ENCODE measurements around the gene PRDM16.

Gene PRDM16

DNA sequence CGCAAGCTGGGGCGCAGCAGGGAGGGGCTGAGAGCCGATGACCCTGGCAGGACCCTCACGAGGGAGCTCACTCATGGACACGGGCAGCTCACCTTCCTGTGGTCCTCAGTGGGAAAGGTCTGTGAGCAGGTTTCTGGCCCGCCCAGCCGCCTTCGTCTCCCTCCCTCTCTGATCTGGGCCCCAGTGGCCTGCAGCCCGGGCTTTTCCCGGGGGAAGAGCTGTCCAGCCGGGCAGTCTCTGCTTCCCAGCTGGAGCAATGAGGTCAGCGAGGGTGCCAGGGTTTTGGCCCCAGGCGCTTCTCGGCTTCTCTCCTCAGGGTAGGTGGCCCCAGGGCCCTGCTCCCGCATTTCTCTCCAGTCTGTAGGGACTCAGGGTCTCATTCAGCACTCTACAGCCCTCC is 363.3 kb downstream of the PRDM16 start:
- DNase-seq (ENCODE audit: low spot score) = no peak

- no peak for DNase-seq (ENCODE audit: low spot score)
Observed at GRCh38 chr1:3433076-3433475, 364.1 kb downstream of the PRDM16 start.

DNA sequence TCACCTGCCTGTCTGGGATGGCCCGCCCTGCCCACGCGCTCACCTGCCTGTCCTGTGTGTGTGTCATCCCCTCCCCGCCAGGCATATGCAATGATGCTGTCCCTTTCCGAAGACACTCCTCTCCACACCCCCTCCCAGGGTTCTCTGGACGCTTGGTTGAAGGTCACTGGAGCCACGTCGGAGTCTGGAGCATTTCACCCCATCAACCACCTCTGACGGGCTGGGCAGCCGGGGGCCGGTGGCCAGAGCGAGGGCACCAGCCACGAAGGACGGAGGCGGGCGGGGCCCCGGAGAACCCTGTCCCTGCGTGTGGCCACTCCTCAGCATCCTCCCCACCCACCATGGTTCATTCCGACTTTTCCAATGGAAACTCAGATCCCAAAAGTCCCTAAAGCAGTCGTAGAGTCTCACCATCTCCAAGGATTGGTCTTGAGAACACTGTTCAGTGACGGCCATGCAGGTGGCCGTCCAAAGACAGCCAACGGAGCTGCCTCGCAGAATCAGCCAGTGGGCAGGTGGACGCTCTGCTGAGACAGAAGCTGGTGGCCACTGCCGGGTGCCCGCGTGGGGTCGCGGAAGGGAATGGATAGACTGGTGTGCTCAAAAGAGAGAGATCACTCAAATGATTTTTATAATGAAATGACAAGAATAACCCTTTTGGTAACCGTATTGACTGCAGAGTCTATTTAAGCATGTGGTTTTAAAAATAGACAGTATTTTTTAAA is 364.8 kb downstream of the PRDM16 start:
- no peak for DNase-seq (ENCODE audit: low spot score)

DNA sequence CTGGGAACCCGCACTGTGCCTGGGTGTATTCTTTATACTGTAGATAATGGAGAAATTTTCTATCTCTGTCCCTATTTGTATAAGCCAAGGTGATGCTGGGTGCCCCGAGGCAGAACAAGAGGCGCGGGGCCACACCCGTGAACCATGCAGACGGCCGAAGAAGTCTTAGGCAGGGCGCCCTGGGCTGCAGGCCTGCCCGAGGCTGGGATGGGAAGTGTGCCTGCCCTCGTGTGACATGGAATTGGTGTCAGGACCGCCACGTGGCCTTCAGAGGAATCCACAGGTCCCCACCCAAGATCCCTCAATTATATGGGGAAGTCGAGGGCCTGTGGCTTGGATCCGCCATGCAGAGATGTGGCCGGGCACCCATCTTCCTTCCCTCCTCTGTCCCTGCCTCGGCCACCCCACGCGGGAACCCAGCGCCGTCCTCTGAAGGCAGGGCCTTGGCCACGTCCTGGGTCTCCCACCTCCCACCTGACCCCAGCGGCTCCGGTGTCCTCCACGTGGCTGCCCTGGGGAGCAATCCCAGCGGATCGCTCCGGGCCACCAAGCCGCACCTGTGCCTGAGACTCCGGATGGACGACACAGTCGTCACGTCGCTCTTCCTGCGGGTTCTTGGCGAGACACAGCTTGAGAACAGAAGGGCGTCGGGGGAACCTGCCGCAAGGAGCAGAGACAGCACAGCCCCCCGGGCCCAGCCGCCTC is 365.6 kb downstream of the PRDM16 start:
- no peak for DNase-seq (ENCODE audit: low spot score)

DNA sequence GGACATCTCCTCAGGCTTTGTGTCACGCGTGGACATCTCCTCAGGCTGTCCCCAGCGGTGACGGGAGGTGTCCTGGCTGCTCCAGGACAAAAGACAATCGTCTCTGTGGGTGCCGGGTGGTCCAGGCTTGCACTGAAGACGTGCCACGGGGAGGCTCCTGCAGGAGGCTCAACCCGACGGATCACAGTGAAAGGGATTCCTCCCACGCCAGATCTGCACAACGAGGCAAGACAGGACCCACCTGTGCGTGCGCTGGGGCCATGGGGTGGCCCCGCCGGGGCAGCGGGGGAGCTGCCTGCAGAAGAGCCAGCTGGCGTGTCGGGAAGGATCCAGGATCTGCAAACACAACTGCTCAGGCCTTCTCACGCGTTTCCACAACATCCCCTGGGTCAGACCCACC is 366.7 kb downstream of the PRDM16 start:
- no peak for DNase-seq (ENCODE audit: low spot score)

DNA sequence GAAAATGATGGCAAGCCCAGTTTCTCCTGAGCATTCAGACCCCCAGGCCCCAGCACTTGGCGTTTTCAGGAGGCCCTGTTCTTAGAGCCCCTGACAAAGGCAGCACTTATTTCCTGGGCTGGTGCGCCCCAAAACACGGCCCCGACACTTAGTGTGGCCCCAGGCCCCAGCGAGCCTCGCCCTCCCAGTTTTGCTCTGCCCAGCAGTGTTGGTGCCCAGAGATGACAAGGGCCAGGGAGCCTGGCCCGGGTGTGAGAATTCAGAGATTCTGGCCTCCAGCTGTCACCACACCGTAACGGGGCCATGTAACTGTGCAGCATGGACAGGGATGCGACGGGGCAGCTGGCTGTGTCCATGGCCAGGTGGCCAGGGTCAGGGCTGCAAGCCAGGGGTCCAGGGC is 367.4 kb downstream of the PRDM16 start:
- DNase-seq (ENCODE audit: low spot score) = no peak

DNA sequence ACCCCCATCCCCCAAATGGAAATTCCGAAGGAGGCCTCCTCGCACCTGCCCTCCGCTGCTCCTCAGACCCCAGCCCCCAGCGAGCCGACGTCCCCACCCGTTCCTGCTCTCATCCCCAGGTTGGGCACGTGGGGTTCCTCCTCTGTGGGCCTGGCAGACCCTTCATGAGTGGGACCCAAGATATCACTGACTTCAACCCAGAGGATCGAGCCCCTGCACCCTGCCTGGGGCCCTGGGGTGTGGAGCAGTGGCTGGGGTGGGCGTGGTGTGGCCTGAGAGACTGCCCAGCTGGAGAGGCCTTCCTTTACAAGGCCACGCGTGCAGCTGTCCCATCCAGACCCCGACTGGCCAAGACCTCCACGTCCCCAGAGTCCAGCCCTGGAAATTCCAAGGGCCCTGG is 367.9 kb downstream of the PRDM16 start:
- DNase-seq (ENCODE audit: low spot score) = no peak

GRCh38 chr1:3438661-3439180 is 369.7 kb downstream of the PRDM16 start:
- DNase-seq (ENCODE audit: low spot score) = no peak

DNA sequence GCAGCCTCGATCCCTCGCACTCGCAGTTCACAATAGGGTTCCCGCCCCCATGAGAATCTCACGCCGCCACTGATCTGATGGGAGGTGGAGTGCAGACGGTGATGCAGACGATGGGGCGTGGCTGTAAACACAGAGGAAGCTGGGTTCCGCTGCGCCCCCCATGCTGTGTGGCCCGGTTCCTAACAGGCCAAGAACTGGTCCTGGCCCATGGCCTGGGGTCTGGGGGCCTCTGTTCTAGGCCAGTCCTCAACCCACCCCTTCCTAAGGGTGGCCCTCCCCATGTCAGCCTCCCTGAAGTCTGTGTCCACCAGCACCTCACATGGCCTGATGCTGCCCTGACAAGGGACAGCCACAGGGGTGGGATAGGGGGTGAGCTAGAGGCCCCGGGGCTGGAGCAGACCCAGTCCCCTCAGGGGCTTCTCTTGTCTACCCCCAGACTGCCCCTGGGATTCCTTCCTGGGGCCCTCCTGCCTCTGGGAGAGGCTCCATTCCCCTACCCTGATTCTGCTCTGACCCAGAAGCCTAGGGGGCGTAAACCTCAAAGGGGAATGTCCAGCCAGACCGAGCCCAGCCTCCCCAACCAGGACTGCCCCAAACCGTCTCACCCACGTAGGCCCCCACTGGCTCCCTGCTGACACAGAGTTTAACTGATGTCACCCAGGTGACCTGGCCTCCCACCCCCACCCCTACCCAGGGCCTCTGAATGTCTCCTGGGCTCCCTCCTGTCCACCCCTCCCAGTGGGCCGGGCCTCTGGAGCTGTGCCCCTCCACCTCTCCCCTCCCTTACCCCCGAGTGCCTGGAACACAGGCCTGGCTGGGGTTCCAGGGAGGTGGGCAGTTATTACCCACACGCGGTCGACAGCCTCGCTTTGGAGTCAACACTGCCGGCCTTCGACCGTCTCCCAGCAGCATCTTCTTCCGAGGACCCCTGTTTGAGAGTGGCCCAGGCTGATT is 370.6 kb downstream of the PRDM16 start:
- DNase-seq (ENCODE audit: low spot score) = no peak

GRCh38 chr1:3440300-3440681 is 371.3 kb downstream of the PRDM16 start:
- no peak for DNase-seq (ENCODE audit: low spot score)

DNA sequence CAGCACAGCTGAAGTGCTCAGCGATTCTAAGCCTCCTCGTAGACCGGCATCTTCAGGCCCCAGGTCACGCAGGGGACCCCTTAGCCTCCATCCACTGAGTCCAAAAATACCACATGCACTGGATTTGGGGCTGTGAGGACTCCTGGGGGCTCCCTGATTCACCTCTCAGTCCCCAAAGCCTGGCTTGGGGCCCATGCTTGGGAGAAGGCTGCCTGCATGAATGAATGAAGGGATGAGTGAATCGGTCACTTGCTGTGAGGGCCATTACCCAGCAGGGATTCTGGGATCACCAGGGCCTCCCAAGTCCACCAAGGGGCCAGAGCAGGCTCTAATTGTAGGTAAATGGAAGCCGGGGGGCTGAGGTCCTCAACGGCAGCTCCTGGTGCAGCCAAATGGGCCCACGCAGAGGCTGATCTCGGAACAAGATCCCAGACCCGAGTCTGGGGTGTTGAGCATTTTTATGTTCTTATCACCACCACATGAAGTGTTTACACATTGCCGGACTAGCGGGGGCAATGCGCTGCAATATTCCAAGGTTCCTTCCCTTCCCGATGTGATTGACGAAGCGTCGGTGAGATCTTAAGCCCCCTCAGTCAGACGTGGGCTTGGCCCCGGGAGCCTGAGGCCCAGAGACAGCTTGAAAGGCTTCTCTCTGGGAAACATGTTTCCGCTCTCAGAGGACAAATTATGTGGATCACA is 371.9 kb downstream of the PRDM16 start:
- no peak for DNase-seq (ENCODE audit: low spot score)

- DNase-seq (ENCODE audit: low spot score) = no peak
Observed at GRCh38 chr1:3441410-3441847, 372.4 kb downstream of the PRDM16 start.

DNA sequence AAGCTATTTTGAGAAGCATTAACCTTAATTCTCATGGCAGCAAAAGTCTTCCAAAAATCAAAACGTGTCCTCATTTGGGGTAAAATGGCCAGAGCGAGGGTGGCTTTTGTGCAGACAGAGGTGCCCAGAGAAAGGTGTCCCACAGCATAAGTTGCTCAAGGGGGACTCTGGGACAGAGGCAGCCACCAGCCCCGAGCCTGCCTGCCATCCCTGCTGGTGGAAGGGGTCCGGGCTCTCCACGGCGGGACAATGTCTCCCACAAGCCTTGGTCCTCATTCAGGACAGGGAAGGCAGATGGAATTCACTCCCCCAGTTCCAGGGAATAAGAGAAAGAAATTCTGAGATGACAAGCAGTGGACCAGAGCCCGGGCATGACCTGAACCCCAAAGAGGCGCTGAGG is 372.9 kb downstream of the PRDM16 start:
- DNase-seq (ENCODE audit: low spot score) = no peak

DNA sequence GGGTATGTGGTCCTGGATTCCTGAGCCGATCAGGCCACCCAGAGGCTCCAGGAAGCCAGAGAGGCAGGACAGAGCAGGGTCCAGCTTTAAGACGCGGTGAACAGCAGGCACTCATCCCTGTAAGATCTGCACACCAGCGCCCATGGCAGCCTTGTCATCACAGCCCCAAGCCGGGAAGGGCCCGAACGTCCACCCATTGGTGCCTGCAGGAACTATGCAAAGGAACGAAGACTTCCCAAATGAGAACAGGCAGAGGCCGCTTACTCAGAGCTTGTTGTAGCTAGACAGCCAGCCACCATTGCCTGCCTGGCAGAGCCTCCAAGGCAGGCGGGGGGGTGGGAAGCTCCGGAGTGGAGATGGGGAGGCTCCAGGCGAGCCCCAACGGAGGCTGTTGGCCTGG is 373.3 kb downstream of the PRDM16 start:
- no peak for DNase-seq (ENCODE audit: low spot score)

DNA sequence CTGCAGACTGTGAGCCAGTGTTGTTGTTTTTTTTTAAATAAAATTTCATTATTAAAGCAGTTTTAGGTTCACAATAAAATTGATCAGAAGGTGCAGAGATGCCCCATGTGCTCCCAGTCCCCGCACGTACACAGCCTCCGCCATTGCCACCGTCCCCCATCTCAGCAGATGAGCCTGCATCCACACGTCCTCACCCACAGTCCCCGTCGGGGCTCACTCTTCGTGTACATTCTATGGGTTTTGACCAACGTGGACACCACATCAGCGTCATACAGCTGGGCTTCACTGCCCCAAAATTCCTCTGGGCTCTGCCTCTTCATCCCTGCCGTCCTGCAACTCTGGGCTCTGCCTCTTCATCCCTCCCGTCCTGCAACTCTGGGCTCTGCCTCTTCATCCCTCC is 373.9 kb downstream of the PRDM16 start:
- DNase-seq (ENCODE audit: low spot score) = no peak

DNA sequence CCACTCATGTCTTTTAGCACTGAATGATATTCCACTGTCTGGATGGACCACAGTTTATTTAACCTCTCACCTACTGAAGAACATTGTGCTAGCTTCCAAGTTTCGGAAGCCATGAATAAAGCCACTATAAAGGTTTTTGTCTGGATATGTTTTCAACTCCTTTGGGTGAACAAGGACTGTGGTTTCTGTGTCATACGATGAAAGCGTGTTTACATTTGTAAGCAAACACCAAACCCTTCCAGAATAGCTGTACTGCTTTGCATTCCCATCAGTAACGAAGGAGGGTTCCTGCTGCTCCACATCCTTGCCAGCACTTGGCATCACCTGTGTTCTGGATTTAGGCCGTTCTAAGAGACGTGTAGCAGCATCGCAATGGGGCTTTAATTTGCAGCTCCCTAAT is 374.8 kb downstream of the PRDM16 start:
- DNase-seq (ENCODE audit: low spot score) = no peak

DNA sequence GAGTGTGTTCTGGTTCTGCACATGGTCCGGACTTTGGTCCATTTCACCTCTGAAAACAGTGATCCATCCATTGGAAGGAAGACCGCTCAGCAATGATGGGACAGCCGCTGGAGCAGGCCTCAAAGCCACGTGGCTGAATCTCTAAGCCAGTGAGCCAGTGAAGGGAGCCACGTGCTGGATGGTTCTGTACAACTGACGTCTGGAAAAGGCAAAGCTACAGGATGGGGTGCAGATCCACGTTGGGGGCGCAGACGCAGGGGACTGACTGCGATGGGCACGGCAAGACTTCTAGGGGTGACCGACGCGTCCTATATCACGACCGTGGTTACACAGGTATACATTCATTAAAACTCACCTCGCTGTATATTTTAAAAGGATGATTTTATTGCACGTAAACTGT is 375.3 kb downstream of the PRDM16 start:
- no peak for DNase-seq (ENCODE audit: low spot score)

DNA sequence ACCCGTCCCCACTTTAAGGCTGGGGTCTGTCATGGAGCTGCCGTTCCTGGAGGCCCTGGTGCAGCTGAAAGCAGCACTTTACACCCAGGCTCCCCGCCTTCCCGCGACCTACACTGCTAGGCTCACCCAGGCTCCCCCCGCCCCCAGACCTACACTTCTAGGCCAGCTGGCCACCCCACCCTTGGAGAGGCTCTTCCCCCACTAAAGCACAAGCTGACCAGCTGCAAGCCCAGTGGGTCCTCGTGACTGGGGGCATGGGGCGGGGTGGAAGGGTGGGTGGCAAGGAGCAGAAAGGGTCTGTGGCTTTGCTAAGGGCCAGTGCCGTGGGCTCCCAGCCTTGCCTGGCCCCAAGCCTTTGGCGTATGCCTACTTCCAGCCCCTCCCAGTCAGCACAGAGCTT is 375.7 kb downstream of the PRDM16 start:
- DNase-seq (ENCODE audit: low spot score) = no peak

- no peak for DNase-seq (ENCODE audit: low spot score)
Observed at GRCh38 chr1:3450202-3450863, 381.3 kb downstream of the PRDM16 start.

GRCh38 chr1:3450983-3451382 is 382.0 kb downstream of the PRDM16 start:
- DNase-seq (ENCODE audit: low spot score) = no peak
